Hepatocyte (in vitro differentiated cells): ENCODE measurements around the gene PTH1R.

Source experiments
- CTCF ChIP-seq: fragments of 200-600 bp; sonication (generic); IDR thresholded peaks from 2 replicates; pipeline ENCODE4 v1.5.1; 2016; ENCODE audit warnings: antibody characterized with exemption, mild to moderate bottlenecking; ENCODE audit not compliant: poor library complexity
- EZH2 ChIP-seq: fragments of 200-600 bp; sonication (generic); IDR thresholded peaks from 2 replicates; pipeline ENCODE4 v1.6.1; 2016; ENCODE audit warnings: antibody characterized with exemption, mild to moderate bottlenecking, borderline replicate concordance

GRCh38 chr3:46906471-46907058, 29.0 kb downstream of the PTH1R start:
- TF ChIP-seq EZH2 = no peak
- no peak for TF ChIP-seq CTCF
